DMS79 treated with DMSO at 0.1 percent for 48 hours (cell line): ENCODE results near the gene SFXN5.
A peak's percentile ranks its signal among the peaks of the same experiment; 100 is the strongest.
"Not testable (repeated sequence)": the region's sequence is repeated elsewhere in the genome, so short reads cannot be mapped to it uniquely, and the experiment has no call there.

ENCODE experiments used
- DNase-seq: peaks from one replicate; lab custom pipeline; 2025; lab: John Stamatoyannopoulos, UW

The SFXN5 gene

GRCh38 chr2:73077424-73077795 is 5.9 kb upstream of the SFXN5 start:
- no peak for DNase-seq

DNA sequence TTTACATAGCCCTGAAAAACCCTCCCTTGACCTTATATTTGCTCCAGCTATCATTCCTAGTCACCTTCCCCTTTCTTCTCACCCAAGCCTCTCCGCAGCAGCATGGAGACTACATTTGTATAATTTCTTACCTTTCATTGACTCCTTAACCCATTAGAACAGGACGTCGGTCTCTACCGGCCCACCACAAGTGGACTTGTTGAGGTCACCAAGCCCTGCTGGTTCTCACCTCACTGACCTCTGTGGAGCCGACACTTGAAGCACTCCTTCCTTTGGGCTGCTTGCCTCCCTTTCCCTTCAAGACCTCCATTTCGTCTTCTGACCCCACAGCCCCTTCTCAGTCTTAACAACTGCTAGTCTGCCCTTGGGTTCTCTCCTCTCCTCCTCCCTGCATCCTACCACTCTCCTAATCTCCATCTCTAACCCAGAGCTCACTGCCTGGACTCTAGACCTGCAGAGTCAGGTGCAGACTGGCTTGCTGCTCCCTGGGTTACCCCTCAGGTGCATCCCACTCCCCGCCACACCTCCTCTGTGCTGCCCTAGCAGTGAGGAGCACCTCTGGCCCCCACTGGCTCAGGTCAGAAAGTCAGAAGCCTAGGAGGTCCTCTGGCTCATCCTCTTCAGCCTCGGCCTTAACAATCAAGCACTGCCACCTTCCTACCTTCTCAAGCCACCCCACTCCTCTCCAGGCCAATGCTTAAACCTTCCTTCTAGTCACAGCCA is 5.3 kb upstream of the SFXN5 start:
- DNase-seq: no peak

GRCh38 chr2:73075477-73076373 is 4.2 kb upstream of the SFXN5 start:
- DNase-seq: no peak

- DNase-seq: no peak
Observed at GRCh38 chr2:73074110-73075069, 2.9 kb upstream of the SFXN5 start.

DNA sequence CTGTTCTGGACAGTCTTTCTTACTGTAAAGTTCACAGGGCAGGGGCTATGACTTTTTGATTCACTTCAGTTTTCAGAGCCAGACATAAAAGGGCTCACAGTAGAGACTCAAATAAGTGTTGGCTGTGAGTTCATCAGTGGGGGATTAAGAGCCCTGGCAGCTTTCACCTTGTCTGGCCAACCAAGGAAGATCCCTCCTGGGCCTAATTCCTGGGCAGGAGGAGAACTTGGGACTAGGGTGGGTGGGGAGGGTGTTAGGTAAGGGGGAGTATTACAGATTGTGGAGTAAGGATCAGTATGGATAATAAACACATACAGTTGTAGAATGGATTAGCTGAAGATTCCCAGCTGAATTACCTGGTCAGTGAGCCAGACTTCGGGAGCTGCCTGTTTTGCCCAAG is 904 bp upstream of the SFXN5 start:
- DNase-seq: no peak

- no peak for DNase-seq
Observed at GRCh38 chr2:73072129-73072395, 550 bp upstream of the SFXN5 start.

GRCh38 chr2:73070643-73071359 is 711 bp downstream of the SFXN5 start:
- no peak for DNase-seq

- DNase-seq: peak; percentile 40
Observed at GRCh38 chr2:73069855-73070642, 1.5 kb downstream of the SFXN5 start.

DNA sequence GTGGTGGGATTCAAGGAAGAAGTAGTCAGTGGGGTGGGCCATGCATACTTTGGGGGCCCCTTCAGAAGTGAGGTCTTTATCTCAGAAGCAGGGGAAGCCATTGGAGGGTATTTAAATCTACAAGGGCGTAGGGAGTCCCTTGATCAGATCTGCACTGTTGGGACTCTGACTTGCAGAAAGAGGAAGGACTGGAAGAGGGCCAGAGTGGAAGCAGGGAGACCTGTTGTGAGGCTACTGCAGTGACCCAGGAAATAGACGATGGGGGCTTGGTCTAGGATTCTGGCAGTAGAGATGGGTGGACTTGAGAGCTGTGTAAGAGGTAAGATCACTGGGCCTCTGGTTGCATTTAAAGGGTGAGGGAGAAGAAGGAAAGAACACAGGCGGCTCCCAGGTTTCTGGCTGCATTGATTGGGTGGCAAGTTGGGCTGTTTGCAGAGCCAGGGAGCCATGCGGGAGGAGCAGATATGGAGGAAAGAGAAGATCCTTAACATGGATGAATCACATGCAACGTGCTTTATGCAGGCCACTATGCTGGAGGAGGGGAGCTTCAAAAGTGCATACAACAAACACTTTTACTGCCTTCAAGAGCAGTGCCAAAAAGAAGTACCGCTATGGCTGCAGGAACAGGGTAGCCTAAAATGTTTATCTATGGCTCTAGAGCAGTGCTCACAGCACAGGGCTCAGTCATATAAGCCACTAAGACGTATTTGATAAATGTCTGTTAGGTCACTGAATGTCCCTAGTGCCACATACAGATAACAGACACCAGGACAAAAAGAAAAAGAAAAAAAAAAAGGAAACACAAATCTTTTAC is 2.3 kb downstream of the SFXN5 start:
- DNase-seq: no peak

DNA sequence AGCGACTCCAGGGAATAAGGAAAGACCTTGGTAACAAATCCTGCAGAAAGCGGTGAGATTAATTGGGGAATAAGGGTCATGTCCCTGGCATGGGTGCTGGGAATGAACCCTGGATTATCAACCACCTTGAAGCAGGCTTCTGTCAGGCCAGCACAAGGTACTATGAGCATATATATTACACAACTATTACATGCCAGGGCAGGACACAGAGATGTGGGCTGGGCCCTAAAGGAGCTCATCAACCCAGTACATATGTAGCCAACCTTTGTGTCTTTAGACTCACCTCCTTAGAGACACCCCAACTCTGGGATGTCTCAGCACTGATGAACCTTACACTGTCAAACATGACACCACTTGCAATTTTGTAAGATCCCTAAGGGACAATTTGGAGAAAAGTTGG is 3.4 kb downstream of the SFXN5 start:
- DNase-seq: no peak

DNA sequence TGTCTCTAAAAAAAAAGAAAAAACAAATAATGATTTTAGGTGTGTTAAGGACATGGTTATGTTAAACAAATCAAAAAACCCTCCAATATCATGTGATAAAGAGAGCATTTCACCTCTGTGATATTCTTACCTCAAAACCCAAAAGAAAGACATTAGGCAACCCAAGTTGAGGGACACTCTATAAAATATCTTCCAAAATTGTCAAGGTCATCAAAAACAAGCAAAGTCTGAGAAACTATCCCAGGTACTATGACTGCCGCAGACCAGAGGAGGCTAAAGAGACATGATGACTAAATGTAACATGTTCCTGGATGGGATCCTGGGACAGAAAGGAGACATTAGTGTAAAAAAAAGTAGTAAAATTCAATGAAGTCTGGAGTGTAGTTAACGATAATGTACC is 4.5 kb downstream of the SFXN5 start:
- no peak for DNase-seq

GRCh38 chr2:73065070-73065469 is 6.4 kb downstream of the SFXN5 start:
- DNase-seq: not testable (repeated sequence)

- peak; percentile 18 for DNase-seq
Observed at GRCh38 chr2:73063909-73064875, 7.3 kb downstream of the SFXN5 start.

GRCh38 chr2:73063472-73063871 is 8.0 kb downstream of the SFXN5 start:
- no peak for DNase-seq

GRCh38 chr2:73059106-73059505 is 12.4 kb downstream of the SFXN5 start:
- DNase-seq: no peak

DNA sequence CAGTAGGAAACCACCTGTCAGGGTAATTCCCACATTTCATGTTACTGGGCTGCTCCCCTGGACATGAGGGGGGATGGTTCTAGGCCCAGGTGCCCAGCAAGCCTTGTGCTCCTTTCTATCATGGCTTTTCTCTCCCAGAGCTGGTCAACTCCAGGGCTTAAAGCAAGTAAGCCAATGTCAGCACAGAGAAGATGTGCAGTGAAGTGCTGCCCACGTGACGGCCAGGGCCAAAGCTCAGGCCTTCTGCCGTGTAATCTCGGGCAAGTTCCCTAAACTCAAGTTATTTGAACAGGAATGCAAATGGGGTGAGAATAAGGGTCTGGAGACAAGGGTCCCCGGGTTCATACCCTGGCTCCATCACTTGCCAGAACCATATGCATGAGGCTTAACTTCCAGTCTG is 16.5 kb downstream of the SFXN5 start:
- DNase-seq: no peak

DNA sequence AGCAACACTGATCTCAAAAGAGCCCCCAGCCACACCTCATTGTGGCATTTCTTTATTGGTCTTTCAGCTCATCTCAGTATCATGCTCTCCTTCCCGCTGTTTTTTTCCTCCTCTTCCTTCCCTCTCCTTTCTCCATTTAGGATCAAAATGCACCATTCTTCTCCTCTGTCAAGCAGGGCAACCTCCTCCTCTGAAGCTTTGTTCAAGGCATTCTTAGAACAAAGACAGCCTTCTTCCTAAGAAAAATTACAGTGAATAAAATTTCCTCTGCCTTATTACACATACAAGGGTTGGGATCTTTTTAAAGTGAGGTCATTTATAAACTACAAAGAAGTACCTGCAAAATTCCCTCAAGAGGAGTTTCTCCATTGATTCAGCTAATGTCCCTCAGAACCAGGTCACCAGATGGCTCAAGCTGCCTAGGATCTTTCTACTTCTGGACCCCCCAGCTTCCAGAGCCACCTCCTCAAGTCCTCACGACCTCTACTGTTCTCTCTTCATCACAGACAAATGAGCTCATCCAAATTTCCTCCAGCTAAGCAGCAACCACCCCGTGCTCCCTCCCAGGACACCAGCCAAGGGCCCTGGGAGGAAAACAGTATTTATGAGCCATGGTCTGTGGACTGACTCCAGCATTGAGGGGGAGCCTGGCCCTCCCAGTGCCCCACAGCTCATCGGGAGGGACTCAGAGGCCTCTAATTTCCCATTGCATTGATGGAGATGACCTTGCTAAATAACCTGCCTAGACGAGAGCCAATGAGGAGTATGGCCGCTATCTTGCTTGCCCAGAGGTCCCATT is 18.0 kb downstream of the SFXN5 start:
- no peak for DNase-seq

DNA sequence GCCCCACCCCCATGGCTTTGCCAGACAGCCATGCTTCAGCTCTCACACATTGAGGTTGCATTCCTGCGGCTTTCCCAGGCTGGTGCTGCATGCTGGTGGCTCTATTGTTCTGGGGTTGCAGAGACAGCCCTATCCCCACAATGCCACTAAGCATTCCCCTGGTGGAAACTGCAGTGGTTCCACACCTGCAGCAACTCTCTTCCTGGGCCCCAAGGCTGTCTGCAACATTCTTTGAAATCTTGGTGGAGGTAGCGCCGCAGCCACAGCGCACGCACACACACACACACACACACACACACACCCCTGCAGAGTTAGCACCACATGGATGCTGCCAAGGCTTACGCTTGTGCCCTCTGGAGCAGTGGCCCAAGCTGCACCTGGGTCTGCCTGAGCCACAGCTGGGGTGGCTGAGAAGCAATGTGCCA is 21.4 kb downstream of the SFXN5 start:
- DNase-seq: no peak
